Hepatocyte (in vitro differentiated cells): ENCODE data around the gene BMPR1A.

Source experiments
- EZH2phosphoT487 ChIP-seq: fragments of 200-600 bp; sonication (generic); IDR thresholded peaks from one replicate; pipeline ENCODE4 v1.6.1; 2018; ENCODE audit warnings: antibody characterized with exemption, mild to moderate bottlenecking, low read depth, moderate library complexity; ENCODE audit not compliant: unreplicated experiment, severe bottlenecking
- TF ChIP-seq, protein P1 (sequence below): fragments of 200-600 bp; sonication (generic); IDR thresholded peaks from 2 replicates; pipeline ENCODE4 v1.5.1; 2016; ENCODE audit warnings: antibody characterized with exemption, mild to moderate bottlenecking; ENCODE audit not compliant: poor library complexity

- TF ChIP-seq, protein P1, sequence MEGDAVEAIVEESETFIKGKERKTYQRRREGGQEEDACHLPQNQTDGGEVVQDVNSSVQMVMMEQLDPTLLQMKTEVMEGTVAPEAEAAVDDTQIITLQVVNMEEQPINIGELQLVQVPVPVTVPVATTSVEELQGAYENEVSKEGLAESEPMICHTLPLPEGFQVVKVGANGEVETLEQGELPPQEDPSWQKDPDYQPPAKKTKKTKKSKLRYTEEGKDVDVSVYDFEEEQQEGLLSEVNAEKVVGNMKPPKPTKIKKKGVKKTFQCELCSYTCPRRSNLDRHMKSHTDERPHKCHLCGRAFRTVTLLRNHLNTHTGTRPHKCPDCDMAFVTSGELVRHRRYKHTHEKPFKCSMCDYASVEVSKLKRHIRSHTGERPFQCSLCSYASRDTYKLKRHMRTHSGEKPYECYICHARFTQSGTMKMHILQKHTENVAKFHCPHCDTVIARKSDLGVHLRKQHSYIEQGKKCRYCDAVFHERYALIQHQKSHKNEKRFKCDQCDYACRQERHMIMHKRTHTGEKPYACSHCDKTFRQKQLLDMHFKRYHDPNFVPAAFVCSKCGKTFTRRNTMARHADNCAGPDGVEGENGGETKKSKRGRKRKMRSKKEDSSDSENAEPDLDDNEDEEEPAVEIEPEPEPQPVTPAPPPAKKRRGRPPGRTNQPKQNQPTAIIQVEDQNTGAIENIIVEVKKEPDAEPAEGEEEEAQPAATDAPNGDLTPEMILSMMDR = no peak
- TF ChIP-seq EZH2phosphoT487 = no peak
These were observed 223.6 kb downstream of the BMPR1A start for GRCh38 chr10:86979977-86980448.
